Hepatocyte (in vitro differentiated cells): Measurements from ENCODE around the gene INPP4B. TPM values are rescaled to one million over a fixed set of nuclear protein-coding genes. Genes with fewer than 3 reads are reported as not detected.

Source experiments
- DNase-seq: peaks from one replicate; pipeline ENCODE4 v3.0.0-alpha.2; 2016; ENCODE audit warnings: low spot score
- H2AFZ ChIP-seq: fragments of 200-600 bp; sonication (generic); 2 replicates; pipeline ENCODE4 v1.6.0; 2016; ENCODE audit warnings: antibody characterized with exemption, mild to moderate bottlenecking
- H3K27ac ChIP-seq: fragments of 200-600 bp; sonication (generic); 2 replicates; pipeline ENCODE4 v1.5.1; 2016; ENCODE audit warnings: mild to moderate bottlenecking
- H3K27me3 ChIP-seq: fragments of 200-600 bp; sonication (generic); 2 replicates; pipeline ENCODE4 v1.6.1; 2016
- H3K36me3 ChIP-seq: fragments of 200-600 bp; sonication (generic); replicated peaks from 2 replicates; pipeline ENCODE4 v1.5.1; 2016; ENCODE audit warnings: low read depth; ENCODE audit not compliant: insufficient read depth
- H3K4me1 ChIP-seq: fragments of 200-600 bp; sonication (generic); 2 replicates; pipeline ENCODE4 v1.5.1; 2016; ENCODE audit warnings: mild to moderate bottlenecking, moderate library complexity; ENCODE audit not compliant: insufficient read depth
- H3K4me2 ChIP-seq: fragments of 200-600 bp; sonication (generic); 2 replicates; pipeline ENCODE4 v1.6.0; 2016
- H3K4me3 ChIP-seq: fragments of 200-600 bp; sonication (generic); 2 replicates; pipeline ENCODE4 v1.5.1; 2016; ENCODE audit warnings: mild to moderate bottlenecking
- H3K79me2 ChIP-seq: fragments of 200-600 bp; sonication (generic); 2 replicates; pipeline ENCODE4 v1.6.0; 2017; ENCODE audit warnings: mild to moderate bottlenecking
- H3K9me2 ChIP-seq: fragments of 200-600 bp; sonication (generic); replicated peaks from 2 replicates; pipeline ENCODE4 v1.6.0; 2017; ENCODE audit warnings: mild to moderate bottlenecking; ENCODE audit not compliant: insufficient read depth
- H3K9me3 ChIP-seq: fragments of 200-600 bp; sonication (generic); 2 replicates; pipeline ENCODE4 v1.5.1; 2016; ENCODE audit warnings: low read depth, mild to moderate bottlenecking
- H4K20me1 ChIP-seq: fragments of 200-600 bp; sonication (generic); 2 replicates; pipeline ENCODE4 v1.6.0; 2016; ENCODE audit warnings: mild to moderate bottlenecking; ENCODE audit not compliant: insufficient read depth, poor library complexity, severe bottlenecking
- CTCF ChIP-seq: fragments of 200-600 bp; sonication (generic); IDR thresholded peaks from 2 replicates; pipeline ENCODE4 v1.5.1; 2016; ENCODE audit warnings: antibody characterized with exemption, mild to moderate bottlenecking; ENCODE audit not compliant: poor library complexity
- EZH2 ChIP-seq: fragments of 200-600 bp; sonication (generic); IDR thresholded peaks from 2 replicates; pipeline ENCODE4 v1.6.1; 2016; ENCODE audit warnings: antibody characterized with exemption, mild to moderate bottlenecking, borderline replicate concordance
- EZH2phosphoT487 ChIP-seq: fragments of 200-600 bp; sonication (generic); IDR thresholded peaks from one replicate; pipeline ENCODE4 v1.6.1; 2018; ENCODE audit warnings: antibody characterized with exemption, mild to moderate bottlenecking, low read depth, moderate library complexity; ENCODE audit not compliant: unreplicated experiment, severe bottlenecking
- WGBS: methylation state at CpG from one replicate; pipeline ENCODE4 v1.1.6; 2016; ENCODE audit warnings: low lambda C conversion rate; ENCODE audit errors: missing lambda C conversion rate; 5-methylcytosine and 5-hydroxymethylcytosine counted together
- polyA plus RNA-seq: library from polyadenylated mRNA; unstranded; fragments of >200 nt; fragmentation: Nextera tagmentation; extraction: Ambion mirVana; gene quantifications from 2 replicates; pipeline ENCODE4 v1.2.1, GENCODE V29; 2016
- total RNA-seq: library from RNA; depleted of rRNA; stranded (reverse); fragments of >200 nt; gene quantifications from 2 replicates; pipeline ENCODE4 v1.2.3, GENCODE V29; 2014

INPP4B gene
- total and polyA plus RNA-seq, 2 experiments from 2014 or later, result 4.2 to 7.1 TPM

GRCh38 chr4:142567620-142568451, 278.3 kb downstream of the INPP4B start:
- Histone ChIP-seq H3K4me2 (peak overlapping the region; percentile 42), H4K20me1 (no peaks in the 10 kb centered on the region), H2AFZ (peak overlapping the region; percentile 6), H3K79me2 (no peaks in the 10 kb centered on the region), H3K4me3 (peak overlapping the region; percentile 0), H3K9me2 (no peaks in the 10 kb centered on the region), H3K9me3 (no peaks in the 10 kb centered on the region), H3K4me1 (no peaks in the 10 kb centered on the region), H3K27ac (peak overlapping the region; percentile 84), H3K27me3 (no peaks in the 10 kb centered on the region), H3K36me3 (no peaks in the 10 kb centered on the region)
- peak; percentile 60 for DNase-seq
- TF ChIP-seq CTCF (no peak), EZH2phosphoT487 (no peak), EZH2 (no peak)
- 53% methylated on average over 4 of the region's 4 CpGs for WGBS

- no peaks in the 10 kb centered on the region for H3K9me2 ChIP-seq
- DNase-seq, result peak; percentile 40
- no peaks in the 10 kb centered on the region for H3K27me3 ChIP-seq
- peak overlapping the region; percentile 84 for H3K27ac ChIP-seq
- no peaks in the 10 kb centered on the region for H3K9me3 ChIP-seq
- H3K4me2 ChIP-seq, result peak overlapping the region; percentile 42
- no peak for TF ChIP-seq CTCF
- 59% methylated on average over 5 of the region's 5 CpGs for WGBS
- no peaks in the 10 kb centered on the region for H3K36me3 ChIP-seq
- no peaks in the 10 kb centered on the region for H4K20me1 ChIP-seq
- peak overlapping the region; percentile 0 for H3K4me3 ChIP-seq
- no peak overlapping the region for H2AFZ ChIP-seq
- no peaks in the 10 kb centered on the region for H3K4me1 ChIP-seq
- no peaks in the 10 kb centered on the region for H3K79me2 ChIP-seq
These were observed 278.9 kb downstream of the INPP4B start for GRCh38 chr4:142567199-142567598.

- Histone ChIP-seq H3K4me2 (peak overlapping the region; percentile 42), H3K27ac (peak overlapping the region; percentile 84), H3K9me2 (no peaks in the 10 kb centered on the region), H3K27me3 (no peaks in the 10 kb centered on the region), H3K9me3 (no peaks in the 10 kb centered on the region), H4K20me1 (no peaks in the 10 kb centered on the region), H3K4me1 (no peaks in the 10 kb centered on the region), H3K4me3 (no peak overlapping the region), H3K79me2 (no peaks in the 10 kb centered on the region), H3K36me3 (no peaks in the 10 kb centered on the region), H2AFZ (no peak overlapping the region)
- 81% methylated on average over 4 of the region's 4 CpGs for WGBS
- TF ChIP-seq EZH2, result no peak
- TF ChIP-seq EZH2phosphoT487, result no peak
- no peak for TF ChIP-seq CTCF
- no peak for DNase-seq
These were observed 279.3 kb downstream of the INPP4B start for GRCh38 chr4:142566777-142567176.
